Measurements from ENCODE around the gene ACAD9. TPM values are rescaled to one million over a fixed set of nuclear protein-coding genes. Genes with fewer than 3 reads are reported as not detected.
A peak's percentile ranks its signal among the peaks of the same experiment; 100 is the strongest.

Gene ACAD9
- total RNA-seq, 2 experiments from 2014 or later, result 69.5 to 88.5 TPM

GRCh38 chr3:128845119-128845777 lies 34.2 kb upstream of the ACAD9 start:
- Histone ChIP-seq H3K4me2 (ENCODE audit: low read length) (peak overlapping the region; percentile 79), H3K4me3 (ENCODE audit: low read depth, low read length, poor library complexity, severe bottlenecking) (peak overlapping the region; percentile 56), H3K79me2 (ENCODE audit: insufficient read depth, low read depth, low read length) (no peaks in the 10 kb centered on the region), H4K20me1 (ENCODE audit: insufficient read depth, low read length) (no peaks in the 10 kb centered on the region), H3K36me3 (ENCODE audit: insufficient read depth, low read length) (no peaks in the 10 kb centered on the region), H3K4me1 (ENCODE audit: insufficient read depth, low read length, poor library complexity, severe bottlenecking) (peaks cover 14% of the 10 kb centered on the region), H3K9me2 (ENCODE audit: insufficient read depth, low read length) (no peaks in the 10 kb centered on the region), H3K9me3 (ENCODE audit: low read length) (no peaks in the 10 kb centered on the region), H3K27ac (ENCODE audit: low read depth, low read length, poor library complexity, severe bottlenecking) (no peak overlapping the region), H2AFZ (ENCODE audit: low read length) (peak overlapping the region; percentile 91)
- TF ChIP-seq, protein P1, sequence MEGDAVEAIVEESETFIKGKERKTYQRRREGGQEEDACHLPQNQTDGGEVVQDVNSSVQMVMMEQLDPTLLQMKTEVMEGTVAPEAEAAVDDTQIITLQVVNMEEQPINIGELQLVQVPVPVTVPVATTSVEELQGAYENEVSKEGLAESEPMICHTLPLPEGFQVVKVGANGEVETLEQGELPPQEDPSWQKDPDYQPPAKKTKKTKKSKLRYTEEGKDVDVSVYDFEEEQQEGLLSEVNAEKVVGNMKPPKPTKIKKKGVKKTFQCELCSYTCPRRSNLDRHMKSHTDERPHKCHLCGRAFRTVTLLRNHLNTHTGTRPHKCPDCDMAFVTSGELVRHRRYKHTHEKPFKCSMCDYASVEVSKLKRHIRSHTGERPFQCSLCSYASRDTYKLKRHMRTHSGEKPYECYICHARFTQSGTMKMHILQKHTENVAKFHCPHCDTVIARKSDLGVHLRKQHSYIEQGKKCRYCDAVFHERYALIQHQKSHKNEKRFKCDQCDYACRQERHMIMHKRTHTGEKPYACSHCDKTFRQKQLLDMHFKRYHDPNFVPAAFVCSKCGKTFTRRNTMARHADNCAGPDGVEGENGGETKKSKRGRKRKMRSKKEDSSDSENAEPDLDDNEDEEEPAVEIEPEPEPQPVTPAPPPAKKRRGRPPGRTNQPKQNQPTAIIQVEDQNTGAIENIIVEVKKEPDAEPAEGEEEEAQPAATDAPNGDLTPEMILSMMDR (conservative IDR thresholded peaks at IDR 0.05; ENCODE audit: low read length), result peak; percentile 79
- TF ChIP-seq EZH2phosphoT487 (IDR thresholded peaks at IDR 0.05; ENCODE audit: borderline replicate concordance, low read depth, low read length), result no peak
- BruUV-seq (replicated peaks), result no TSS peak
- ChIA-PET CTCF (ENCODE audit: unreplicated experiment) (no interaction called here), POLR2A (interaction anchor here (0.6 kb wide), 1 partner anchor 156 kb away, joined by 3 read pairs; no protein-coding TSS in a partner anchor)
- intact Hi-C loops (cut with micrococcal nuclease; ENCODE audit: unreplicated experiment), result loop anchor here (5.0 kb wide), 1 partner anchor 228 kb away; no protein-coding TSS in a partner anchor
- DNase-seq (ENCODE audit: low spot score), result peak; percentile 39

DNA sequence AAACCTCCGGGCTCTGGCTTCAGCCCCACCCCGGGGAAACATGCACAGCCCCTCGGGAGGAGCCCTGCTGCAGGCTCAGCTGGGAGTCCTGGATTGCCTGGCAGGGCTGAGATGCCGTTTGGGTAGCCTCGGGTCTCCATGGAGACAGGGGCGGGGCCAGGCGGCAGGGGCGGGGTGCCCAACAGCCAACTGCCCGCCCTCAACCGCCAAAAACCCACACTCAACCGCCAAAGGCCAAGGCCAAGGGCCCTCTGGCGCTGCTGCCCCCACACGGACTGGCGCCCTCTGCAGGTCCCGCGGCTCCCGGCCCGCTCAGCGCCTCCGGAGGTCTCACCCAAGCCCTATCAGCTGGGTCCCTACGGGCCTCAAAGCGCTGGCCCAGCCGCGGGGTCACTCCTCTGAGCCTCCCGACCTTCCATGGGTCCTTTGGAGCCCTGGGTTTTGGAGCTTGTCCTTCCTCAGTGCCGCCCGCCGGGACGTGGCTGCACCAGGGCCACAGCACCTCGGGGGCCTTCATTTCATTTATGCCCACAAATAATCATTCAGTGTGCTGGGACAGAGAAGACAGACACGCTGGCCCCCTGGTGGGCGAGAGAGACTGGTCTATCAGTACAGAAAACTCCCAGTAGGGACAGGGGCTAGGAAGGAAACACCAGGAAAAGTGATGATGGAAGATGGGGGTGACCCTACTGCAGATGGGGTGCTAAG lies 33.5 kb upstream of the ACAD9 start:
- peak overlapping the region; percentile 79 for H3K4me2 ChIP-seq (ENCODE audit: low read length)
- peak; percentile 76 for DNase-seq (ENCODE audit: low spot score)
- POLR2A ChIA-PET, result interaction anchor here (0.6 kb wide), 1 partner anchor 157 kb away, joined by 3 read pairs; no protein-coding TSS in a partner anchor
- H3K79me2 ChIP-seq (ENCODE audit: insufficient read depth, low read depth, low read length), result no peaks in the 10 kb centered on the region
- peaks cover 14% of the 10 kb centered on the region for H3K4me1 ChIP-seq (ENCODE audit: insufficient read depth, low read length, poor library complexity, severe bottlenecking)
- peak overlapping the region; percentile 31 for H3K27ac ChIP-seq (ENCODE audit: low read depth, low read length, poor library complexity, severe bottlenecking)
- no peak for TF ChIP-seq EZH2phosphoT487 (IDR thresholded peaks at IDR 0.05; ENCODE audit: borderline replicate concordance, low read depth, low read length)
- TF ChIP-seq, protein P1 (conservative IDR thresholded peaks at IDR 0.05; ENCODE audit: low read length), result peak; percentile 78
- CTCF ChIA-PET (ENCODE audit: unreplicated experiment), result no interaction called here
- no peaks in the 10 kb centered on the region for H3K36me3 ChIP-seq (ENCODE audit: insufficient read depth, low read length)
- no TSS peak for BruUV-seq (replicated peaks)
- intact Hi-C loops (cut with micrococcal nuclease; ENCODE audit: unreplicated experiment), result loop anchor here (2.0 to 5.0 kb wide), 2 partner anchors 165 to 229 kb away; no protein-coding TSS in a partner anchor
- no peaks in the 10 kb centered on the region for H4K20me1 ChIP-seq (ENCODE audit: insufficient read depth, low read length)
- peak overlapping the region; percentile 91 for H2AFZ ChIP-seq (ENCODE audit: low read length)
- no peaks in the 10 kb centered on the region for H3K9me3 ChIP-seq (ENCODE audit: low read length)
- peak overlapping the region; percentile 56 for H3K4me3 ChIP-seq (ENCODE audit: low read depth, low read length, poor library complexity, severe bottlenecking)
- H3K9me2 ChIP-seq (ENCODE audit: insufficient read depth, low read length), result no peaks in the 10 kb centered on the region

Measured in OCI-LY7 (cell line).